GM19240 (cell line): Measurements from ENCODE around the gene PCDHAC1.

Source experiments
- DNase-seq: peaks from one replicate; pipeline ENCODE4 v3.0.0; 2011; ENCODE audit warnings: low spot score; ENCODE audit not compliant: insufficient read length

PCDHAC1 gene

GRCh38 chr5:140967226-140967893 lies 41.3 kb downstream of the PCDHAC1 start:
- DNase-seq, result no peak

- no peak for DNase-seq
Observed at GRCh38 chr5:140969880-140970279, 43.8 kb downstream of the PCDHAC1 start.

GRCh38 chr5:140973550-140973949 lies 47.5 kb downstream of the PCDHAC1 start:
- DNase-seq, result no peak

- DNase-seq, result no peak
Observed at GRCh38 chr5:140977003-140977402, 50.9 kb downstream of the PCDHAC1 start.

- DNase-seq, result no peak
Observed at GRCh38 chr5:140978260-140978659, 52.2 kb downstream of the PCDHAC1 start.

GRCh38 chr5:140978983-140979382 lies 52.9 kb downstream of the PCDHAC1 start:
- DNase-seq, result no peak
